ENCODE data around the gene SP140.

Gene SP140

DNA sequence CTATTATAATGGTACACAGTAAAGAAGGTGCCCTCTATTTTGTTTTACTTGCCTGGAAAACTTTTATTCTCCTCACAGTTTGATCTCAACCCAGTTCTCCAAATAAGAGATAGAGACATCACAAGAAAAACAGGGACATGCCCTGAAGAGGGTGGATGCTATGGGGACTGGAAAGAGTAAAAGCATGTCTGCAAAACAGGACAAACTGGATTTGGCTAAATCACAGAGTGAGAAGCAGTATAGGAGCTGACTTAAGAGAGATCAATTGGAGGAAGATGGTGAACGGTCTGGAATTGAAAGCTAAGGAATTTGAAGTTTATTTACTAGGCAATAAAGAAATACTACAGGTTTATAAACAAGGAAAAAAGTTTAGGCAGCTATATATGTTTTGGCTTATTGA lies 134.5 kb downstream of the SP140 start:
- TF ChIP-seq, protein P1, sequence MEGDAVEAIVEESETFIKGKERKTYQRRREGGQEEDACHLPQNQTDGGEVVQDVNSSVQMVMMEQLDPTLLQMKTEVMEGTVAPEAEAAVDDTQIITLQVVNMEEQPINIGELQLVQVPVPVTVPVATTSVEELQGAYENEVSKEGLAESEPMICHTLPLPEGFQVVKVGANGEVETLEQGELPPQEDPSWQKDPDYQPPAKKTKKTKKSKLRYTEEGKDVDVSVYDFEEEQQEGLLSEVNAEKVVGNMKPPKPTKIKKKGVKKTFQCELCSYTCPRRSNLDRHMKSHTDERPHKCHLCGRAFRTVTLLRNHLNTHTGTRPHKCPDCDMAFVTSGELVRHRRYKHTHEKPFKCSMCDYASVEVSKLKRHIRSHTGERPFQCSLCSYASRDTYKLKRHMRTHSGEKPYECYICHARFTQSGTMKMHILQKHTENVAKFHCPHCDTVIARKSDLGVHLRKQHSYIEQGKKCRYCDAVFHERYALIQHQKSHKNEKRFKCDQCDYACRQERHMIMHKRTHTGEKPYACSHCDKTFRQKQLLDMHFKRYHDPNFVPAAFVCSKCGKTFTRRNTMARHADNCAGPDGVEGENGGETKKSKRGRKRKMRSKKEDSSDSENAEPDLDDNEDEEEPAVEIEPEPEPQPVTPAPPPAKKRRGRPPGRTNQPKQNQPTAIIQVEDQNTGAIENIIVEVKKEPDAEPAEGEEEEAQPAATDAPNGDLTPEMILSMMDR (IDR thresholded peaks at IDR 0.05): no peak
- Histone ChIP-seq H3K9me3 (ENCODE audit: control insufficient read depth, low read length) (no peaks in the 10 kb centered on the region), H3K4me1 (no peaks in the 10 kb centered on the region), H3K79me2 (no peaks in the 10 kb centered on the region), H2AFZ (no peak overlapping the region), H3K27me3 (ENCODE audit: control insufficient read depth, insufficient read depth, low read length) (no peaks in the 10 kb centered on the region), H3K27ac (no peak overlapping the region), H3K9ac (no peak overlapping the region), H3K36me3 (ENCODE audit: control insufficient read depth, insufficient read depth, low read length) (no peaks in the 10 kb centered on the region), H3K4me2 (ENCODE audit: low read length) (no peak overlapping the region), H3K4me3 (ENCODE audit: low read depth, low read length) (no peak overlapping the region)

DNA sequence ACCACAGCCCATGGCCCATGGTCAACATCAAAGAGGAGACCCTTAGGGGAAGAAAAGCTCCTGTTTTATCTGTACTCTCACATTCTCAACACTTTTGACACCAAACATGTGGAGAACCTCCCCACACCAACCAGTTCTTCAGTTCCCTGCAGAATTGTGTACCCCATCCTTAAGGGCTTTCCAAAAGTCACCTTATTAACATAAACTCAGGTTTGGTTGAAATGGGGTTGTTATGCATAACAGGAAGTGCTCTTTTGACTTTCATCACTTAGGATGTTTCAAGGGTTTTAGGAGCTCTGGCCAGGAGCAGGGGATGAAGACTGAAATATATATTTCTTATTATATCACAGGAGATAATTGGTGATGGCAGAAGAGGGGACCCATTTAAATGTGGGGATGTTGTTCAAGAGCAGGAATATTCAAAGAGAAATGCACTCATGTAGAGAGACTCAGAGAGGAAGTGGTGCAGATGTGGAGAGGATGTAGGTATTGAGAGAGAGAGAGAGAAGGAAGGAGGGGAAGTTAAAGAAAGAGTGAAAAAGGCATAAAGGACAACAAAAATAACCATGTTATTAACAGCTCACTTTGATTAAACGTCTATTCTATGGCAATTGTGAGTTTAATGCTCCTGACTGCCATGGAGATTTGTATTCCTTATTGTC lies 136.6 kb downstream of the SP140 start:
- Histone ChIP-seq H2AFZ (no peak overlapping the region), H3K9ac (no peak overlapping the region), H3K27me3 (ENCODE audit: control insufficient read depth, insufficient read depth, low read length) (no peaks in the 10 kb centered on the region), H3K9me3 (ENCODE audit: control insufficient read depth, low read length) (no peaks in the 10 kb centered on the region), H3K79me2 (no peaks in the 10 kb centered on the region), H3K27ac (no peak overlapping the region), H3K4me1 (no peaks in the 10 kb centered on the region), H3K4me3 (ENCODE audit: low read depth, low read length) (no peak overlapping the region), H3K4me2 (ENCODE audit: low read length) (no peak overlapping the region), H3K36me3 (ENCODE audit: control insufficient read depth, insufficient read depth, low read length) (no peaks in the 10 kb centered on the region)
- TF ChIP-seq, protein P1 (IDR thresholded peaks at IDR 0.05): no peak

Measured in parathyroid adenoma (tissue), 2 donors.